Inflammatory macrophage treated with lipopolysaccharide for 1 hour (primary cell): Measurements from ENCODE around the gene ONECUT1.

Source experiments
- DNase-seq, 2 donors: peaks; one replicate each; pipeline ENCODE4 v3.0.0-alpha.2; 2020 to 2022

ONECUT1 gene

DNA sequence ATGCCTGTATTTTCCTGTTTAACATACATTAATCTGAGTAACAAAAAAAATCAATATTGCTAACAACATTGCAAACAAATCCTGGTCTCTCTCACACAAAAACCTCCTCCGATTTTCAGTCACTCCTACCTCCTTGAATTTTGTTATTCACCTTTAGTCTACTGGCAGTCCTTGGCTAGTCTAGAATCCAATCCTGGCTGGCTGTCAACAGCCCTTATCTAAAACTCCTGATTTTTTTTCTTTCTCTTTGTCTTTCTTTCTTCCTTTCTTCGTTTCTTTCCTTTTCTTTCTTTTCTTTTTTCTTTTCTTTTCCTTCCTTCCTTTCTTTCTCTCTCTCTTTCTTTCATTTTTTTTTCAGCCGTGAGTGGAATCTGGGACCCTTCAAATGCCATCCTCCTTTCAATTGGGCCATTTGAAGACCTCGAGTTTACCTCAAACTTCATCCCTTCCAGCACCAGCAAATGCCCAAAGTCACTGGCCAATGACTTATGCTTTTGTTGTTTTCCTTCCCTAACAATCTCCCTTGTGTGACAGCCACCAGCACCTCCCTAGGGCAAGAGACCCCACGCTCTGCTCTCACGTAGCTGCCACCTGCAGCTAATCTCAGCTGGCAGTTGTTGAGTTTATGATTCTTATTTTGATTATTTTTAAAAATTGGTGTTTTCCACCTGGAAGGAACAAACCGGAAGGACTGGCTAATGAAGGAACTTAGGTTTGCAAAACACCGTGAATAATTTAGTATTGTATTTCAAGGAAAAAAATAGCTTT lies 6.8 kb upstream of the ONECUT1 start:
- no peak for DNase-seq

DNA sequence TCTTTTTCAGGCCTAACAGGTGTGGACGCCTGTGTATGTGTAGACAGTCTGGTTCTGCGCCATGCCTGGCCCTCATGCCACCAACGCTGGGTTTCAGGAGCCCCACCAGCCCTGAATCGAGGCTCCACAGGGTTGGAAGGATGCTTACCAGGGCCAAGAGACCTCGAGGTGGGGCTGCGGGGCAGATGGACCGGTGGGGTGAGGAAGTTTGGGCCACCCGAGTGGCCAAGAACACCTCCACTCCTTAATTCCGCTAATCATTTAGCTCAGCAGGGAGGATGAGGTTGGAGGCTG lies 6.0 kb upstream of the ONECUT1 start:
- no peak for DNase-seq

DNA sequence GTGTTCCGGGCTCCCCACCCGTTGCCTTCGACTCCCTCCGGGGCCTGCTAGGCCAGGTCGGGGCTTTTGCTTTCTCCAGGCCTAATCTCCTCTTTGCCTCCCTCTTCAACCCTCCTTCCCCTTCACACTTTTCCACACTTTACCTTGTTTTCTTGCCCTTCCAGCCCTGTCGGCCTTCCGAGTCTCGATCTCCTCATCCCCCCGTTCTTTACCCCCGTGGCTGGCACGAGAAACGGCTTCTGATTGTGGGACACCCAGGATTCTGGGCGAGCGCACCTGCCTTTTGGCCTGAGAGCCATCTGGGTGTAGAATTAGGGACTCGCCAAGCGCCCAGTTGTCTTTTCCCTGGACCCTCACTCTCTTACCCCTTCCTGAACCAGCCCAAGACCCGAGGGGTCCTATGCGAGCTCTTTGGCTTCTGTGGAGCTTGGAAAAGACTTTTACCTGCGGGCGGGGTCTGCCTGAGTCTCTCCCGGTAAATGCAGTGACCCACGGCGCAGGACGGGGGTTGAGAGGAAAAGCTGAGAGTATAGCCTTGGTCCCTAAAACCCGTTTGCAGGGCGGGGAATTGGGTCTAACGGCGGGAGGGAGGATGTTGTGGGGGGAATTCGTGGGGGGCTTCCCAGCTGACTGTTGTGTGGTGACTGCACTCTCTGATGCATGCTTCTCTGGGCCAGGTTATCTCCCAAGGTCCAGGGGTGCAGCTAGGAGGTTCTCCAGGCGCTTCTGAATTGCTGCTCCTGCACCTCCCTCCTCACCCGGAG lies 5.5 kb upstream of the ONECUT1 start:
- DNase-seq: no peak

DNA sequence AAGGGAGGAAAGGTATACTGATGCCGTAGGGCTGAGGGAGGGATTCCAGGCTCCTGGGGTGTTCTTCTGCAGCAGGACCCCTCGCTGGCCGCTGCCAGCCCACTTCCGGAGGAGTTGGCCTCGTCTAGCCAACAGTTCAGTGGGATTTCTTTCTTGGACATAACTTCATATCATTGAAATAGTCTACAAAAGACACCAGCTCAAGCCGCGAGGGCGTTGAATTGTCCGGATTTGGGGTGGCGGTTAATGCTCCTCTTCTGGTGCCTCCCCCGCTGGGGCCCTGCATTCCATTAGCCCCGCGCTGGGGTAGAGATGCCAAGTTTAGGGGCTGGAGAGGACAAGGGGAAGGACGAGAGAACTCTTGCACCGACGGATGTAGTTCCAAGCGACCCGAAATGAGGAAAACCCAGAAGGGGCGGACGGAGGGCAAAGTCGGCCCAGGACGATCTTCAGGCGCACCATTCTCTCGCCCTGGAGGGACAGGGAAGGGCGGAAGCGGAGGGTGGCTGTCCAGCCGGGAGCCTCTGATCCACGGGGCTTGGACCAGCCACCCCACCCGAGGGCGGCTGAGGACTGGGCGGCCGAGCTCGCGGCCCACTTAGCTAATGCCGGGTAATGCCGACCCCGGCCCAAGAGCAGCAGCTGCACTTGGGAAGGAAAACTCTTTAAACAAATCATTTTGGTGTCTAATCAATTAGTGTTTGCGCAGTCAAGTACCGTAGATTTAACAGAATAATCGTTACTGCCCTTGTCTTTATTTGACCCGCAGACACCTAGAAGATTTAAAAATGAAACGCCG lies 4.7 kb upstream of the ONECUT1 start:
- no peak for DNase-seq

DNA sequence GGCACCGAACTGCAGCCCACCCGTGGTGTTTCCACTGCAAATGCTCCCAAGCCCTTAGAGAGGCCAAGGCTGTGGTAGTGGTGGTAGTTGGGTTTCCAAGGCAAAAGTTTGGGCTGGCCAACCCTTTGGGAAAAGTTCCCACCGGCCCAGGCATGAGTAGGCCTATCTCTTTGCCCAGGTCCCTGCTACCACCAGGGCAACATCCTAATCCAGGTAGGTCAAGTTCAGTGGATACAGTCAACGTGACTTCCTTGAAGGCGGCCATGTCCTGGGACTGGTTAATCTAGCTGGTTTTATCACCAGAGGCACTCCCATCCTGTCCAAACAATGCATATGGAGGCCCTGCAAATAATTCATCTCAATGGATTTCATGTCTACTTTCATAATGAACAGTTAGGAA lies 1.6 kb upstream of the ONECUT1 start:
- DNase-seq: no peak

DNA sequence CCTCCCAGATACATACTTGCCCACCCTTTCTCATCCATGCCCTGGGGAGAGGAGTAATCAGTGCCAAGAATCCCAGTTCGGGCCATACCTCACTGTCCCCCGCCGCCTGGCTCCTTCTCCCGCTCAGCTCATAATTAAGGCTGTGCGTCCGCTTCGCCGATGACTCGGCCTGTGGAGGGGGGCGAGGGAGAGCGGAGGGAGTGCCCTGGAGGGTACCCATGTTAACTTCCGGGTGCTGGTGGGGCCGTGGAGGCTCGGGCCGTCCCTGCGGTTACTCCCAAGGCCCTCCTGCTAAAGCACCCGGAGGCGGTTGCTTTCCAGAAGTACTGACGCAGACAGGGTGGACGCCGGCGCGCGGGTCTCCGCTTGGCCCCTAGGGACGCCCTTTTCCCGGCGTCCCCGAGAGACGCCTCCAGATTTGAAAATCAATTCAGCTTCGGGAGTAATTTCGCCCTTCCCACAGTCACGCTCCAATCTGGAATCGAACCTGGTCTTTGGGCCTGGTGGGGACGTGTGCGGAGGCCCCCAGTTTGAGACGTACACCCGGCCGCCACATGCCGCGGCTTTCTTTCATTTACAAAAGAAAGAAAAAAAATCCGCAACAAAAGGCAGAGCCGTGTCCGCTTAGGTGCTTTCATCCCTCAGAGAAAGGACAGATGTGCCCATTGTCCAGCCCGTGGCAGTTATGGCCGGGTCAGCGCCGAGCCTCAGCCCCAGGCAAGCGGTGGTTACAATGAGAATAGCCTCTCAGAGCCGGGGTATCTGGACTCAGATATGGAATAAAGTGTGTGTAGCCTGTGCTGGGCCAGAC lies 1.0 kb upstream of the ONECUT1 start:
- no peak for DNase-seq

DNA sequence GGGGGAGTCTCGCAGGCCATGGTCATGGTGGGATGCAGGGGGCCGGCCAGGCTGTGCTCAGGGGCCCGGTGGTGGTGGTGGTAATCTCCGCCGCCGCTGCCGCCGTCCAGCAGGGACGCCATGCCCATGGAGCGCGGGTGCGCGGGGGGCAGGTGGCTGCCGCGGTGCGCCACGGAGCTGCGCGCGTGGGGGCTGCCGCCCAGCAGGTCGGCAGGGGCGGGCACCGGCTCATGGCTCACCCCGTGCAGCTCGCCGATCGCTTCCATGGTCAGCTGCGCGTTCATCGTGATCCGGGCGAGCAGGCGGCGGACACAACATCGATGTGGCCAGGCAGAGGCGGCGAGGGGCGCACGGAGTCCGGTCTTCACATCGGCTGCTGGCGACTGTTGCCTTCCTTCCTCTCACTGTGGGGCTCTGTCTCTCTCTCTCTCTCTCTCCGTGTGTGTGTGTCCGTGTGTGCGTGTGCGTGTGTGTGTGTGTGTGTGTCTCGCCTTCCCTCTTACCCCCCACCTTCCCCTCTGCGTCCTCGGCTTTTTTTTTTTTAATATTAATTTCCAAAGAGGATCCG lies 451 bp downstream of the ONECUT1 start:
- DNase-seq: no peak

DNA sequence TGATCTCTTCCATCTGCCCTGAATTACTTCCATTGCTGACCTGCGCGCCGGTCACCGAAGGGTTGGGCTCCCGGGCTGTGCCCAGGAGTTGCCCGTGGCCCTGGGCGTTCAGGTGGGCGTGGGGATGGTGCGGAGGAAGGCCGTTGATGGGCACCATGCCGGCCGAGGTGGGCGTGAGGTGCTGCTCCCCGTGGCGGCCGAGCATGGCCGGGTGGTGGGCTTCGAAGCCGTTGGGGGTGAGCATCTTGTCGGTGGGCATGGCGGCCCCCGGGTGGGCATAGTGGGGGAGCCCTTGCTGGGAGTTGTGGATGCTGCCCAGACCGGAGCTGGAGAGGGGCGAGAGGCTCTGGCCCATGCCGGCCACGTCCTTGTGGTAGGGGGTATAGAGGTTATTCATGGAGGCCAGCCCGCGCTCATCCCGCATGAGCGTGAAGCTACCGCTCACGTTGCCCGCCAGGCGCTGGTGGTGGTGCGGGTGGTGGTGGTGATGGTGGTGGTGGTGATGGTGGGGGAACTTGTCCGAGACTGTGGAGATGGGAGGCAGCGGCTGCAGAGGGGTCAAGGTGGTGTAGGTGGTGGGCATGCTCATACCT lies 1.0 kb downstream of the ONECUT1 start:
- no peak for DNase-seq

DNA sequence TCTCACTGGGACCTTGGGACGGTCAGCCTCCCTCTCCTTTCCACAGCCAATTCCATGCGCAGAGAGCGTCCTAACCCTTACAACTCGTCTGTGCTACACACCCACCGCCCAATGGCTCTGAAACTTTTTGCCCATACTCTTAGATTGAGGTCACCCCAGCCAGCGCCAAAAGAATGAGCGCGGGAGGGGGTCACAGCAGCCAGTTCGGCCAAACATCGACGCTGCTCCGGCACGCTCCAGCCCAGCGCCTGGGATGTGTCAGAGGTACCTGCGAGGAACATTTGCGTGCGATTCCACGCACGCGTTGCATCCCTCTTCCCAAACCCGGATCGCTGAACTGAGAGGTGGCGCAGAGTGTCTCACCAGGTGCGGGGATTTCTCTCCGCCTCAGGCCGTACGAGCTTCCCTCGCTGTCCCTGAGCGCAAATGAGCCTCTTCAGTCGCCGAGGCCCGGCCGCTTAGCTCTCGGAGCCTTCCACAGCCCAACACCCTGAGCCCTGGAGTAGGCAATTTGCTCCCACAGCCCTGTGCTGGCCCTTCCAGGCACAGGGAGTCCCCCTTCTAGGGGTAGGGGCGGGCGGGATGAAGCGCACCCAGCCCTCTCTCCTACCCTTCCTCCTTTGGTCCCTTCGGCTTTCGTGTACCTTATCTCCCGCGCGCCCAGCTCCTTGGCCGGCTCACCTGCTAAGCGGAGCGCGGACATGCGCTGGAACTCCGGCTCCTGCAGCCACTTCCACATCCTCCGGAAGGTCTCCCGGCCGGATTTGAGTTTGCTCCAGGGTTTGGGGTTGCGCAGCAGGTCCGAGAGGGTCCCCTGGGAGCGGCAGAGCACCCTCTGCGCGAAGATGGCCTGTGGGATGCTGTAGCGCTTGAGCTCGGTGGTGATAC lies 1.8 kb downstream of the ONECUT1 start:
- no peak for DNase-seq

DNA sequence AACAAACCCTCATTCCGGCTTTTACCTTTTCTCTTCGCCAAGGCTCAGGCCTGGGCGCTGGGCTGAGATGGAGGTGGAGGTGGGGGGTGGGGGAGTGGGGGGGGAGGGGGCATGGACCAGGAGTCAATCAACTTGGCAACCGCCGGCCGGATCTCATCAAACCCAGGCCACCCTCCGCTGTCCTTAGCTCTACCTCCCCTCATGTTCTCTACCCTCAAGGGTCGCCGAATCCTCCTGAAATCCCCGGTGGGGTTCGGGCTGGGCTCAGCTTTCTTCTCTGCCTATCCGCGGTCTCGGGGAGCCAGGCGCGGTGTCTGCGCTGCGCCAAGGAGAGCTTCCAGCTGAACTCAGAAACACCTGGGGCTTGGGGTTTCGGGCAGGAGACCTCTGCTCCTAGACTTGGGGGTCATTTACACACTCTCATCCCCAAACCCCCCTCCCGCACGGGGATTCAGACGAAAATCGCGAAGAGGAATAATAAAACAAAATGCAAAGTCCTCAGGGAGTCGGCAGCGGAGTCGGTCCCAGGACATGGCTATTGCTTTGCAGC lies 2.5 kb downstream of the ONECUT1 start:
- DNase-seq: no peak

DNA sequence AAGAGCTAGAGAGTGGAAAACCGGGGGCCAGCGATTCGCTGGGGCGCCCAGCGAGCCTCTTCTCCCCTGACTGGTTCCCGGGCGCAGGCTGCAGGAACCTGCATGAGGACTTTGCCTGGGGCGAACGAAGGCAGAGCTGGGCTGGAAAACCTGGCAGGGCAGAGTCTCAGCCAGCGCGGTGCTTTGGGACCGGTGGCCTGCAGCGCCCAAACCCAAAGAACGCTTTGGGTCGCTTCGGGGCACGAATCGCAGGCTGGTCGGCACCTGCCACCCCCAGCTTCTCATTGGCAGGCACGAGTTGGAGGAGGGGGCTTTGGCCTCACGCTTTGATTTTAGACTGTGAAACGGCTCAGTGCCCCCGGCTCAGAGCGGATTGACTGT lies 3.0 kb downstream of the ONECUT1 start:
- no peak for DNase-seq

DNA sequence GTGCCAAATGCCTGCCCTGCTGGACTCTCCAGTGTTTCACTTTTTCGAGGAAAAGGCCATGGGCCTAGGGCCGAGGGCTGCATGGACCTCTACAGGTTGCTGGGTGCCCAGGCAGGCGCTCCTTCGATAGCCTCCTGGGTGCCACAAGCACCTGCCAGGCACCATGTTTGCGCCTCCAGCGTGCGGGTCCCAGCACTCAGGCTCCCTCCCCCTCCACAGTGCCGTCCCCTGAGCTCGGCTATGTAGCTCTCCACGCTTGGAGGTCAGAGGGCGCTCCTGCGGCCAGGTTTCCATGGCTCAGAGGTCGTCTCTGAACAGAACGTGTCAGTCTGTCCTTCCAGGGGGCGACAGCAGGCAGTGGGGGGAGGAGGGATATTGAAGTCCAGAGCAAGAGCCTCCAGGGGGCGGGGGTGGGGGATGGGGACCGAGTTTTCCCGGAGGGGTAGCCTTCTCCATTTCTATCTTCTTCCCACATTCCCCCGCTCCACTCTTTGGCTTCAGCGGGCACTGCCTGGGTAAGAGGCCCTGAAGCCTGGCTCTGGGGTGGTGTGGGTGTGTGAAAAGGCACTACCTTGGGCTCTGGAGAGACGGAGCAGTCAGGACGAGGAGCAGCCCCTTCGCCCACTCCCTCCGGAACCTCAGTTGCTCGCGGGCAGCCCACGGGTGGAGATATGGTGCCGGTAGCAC lies 3.6 kb downstream of the ONECUT1 start:
- DNase-seq: no peak

DNA sequence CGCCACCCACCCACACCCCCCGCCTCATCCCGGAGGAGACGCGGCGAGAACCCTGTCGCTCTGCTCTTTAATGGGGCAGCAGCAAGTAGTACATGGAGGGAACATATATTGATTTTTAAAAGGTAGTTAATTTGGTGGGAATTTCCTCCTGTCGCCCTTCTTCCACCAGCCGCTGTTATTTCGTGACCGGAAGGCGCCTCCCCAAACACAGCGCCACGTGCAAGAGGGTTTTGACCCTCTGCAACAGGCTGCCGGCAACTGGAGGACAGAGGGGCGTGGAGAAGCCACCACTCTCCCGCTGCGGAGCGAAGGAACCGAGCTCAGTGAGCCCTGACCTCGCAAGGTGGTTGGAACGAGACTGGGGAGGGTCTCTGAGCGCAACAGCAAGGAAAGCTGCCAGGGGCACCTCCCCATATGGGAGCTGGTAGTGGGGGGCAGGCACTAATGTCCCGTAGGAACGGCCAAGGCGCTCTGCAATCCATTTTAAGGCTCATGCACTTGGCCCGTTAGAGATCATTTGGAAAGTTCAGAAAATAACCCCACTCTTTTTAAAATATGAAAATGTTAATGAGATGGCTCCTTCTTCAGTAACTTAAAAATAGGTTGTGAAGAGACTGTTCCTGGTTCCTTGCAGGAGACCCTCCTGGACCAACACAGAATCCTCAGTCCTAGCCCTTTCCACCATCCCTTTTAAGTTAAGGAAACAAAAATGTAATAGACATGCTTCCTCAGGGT lies 4.3 kb downstream of the ONECUT1 start:
- DNase-seq: no peak

DNA sequence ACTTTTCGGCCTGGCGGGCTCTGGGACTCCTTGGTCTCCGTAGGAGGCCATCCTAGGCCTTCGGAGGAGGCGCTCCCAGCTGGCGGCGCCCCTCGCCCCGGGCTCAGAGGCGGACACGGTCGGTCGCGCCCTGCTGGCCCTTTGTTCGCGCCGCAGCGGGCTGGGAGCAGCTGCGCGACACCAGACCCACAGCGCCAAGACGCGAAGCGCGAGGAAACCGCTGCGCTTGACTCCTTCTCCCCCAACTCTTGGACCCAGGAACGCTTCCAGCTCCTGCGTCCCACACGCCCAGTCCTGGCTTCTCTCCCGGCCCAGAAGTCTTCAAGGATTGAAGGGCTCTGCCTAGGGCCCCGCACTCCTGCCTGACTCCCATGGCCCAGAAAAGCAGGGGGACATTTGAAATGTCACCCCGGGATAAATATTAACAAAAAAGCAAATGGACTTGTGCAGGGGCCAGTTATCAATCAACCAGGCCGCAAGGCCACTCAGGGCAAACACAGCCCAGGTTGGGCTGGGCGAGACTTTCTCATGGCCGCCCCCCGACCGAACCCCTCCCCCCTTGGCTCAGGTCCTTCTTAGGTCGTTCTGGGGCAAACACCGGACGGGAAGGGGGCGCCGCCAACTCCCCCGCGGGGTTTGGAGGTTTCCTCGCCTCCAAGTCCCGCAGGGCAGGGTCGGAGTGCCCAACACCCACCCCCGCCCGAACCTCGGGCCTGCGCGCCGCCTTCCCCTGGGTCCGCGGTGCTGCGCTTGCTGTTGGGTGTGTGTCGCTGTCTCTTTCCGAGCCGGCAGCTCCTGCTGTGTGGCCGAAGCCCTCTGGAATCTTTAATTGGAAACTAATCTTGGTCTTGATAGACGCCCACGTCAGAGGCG lies 5.1 kb downstream of the ONECUT1 start:
- DNase-seq: no peak

DNA sequence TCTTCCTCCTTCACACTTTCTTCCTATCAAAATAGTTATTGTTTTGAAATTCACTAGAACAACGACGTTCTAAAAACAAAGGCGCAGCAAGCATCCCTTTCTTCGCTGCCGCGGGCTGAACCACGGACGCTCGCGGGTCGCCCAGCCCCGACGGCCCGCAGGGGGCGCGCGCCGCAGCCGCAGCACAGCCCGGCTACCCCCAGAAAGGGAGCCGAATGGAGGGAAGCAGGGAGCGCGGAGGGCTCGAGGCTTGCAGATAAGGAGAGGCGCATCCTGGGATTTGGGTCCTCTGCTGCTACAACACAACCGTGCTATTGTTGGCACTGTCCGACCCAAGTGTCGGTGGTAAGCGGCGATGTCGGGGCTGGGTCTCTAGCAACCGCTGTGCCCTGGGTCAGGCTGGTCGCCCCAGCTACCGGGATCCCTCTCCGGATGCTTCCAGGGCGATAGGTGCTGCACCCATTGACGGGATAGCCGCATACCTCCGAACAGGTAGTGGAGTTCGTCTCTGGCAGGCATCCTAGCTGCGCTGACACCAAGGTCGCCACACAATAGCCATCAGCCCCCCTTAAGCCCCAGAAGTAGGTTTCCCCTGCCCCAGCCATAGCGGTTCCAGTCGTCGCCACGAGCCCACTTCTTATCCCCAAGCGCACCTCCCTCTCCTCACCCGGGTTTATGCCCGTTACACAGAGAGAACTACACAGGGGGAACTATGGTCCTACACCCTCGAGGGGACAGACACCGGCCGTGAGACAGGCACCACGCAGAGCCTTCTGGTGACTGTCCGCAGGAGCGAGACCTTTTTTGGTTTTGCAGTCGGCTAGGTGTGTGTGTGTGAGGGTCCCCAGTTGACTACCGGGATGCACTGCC lies 6.0 kb downstream of the ONECUT1 start:
- DNase-seq: no peak

DNA sequence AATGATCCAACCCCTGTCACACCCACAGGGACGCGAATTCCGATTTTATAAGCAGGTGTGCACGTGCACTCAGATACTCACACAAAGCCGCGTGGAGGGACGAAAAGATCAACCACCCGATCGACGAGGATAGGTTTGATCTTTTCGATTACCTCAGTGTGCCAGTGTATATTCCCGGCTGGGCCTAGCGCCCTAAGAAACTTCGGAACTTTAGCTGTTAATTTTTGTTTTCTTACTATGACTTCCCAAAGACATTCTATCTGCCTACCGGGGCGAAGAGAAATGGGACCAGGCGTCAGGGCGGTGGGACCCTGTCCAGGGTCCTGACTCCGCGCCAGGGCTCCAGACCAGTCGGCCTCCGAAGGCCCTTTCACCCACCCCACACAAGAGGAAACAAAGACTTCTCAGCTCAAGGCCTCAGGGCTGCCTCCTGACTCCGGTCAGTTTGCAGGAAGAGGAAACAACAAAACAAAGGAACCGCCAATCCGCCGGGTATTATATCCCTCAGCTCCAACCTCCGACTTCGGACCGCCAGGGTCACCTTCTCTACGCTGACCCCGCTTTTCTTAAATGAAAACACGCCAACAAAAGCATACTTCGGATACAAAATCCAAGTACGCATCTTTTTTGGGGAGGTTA lies 6.8 kb downstream of the ONECUT1 start:
- peak; percentile 16 to 29 for DNase-seq

DNA sequence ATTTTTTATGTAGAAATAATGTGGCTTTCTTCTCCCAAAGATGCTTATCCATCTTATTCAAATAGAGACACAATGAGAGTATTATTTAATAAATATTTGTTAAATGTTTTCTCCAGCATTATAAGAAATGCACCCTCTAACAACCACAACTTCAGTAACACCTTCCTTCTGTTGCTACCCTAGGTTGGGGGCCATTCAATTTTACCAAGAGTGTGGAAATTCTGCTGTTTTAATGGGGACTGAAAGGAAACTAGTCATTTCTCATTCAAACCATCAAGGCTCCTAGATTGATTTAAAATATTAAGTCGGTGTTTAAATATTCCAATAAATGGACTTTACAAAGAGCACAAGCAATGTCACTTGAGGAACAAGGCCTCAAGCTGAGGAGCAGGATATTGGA lies 7.6 kb downstream of the ONECUT1 start:
- DNase-seq: no peak
